DOHH2 (cell line): ENCODE data around the gene CCDC32.

Experiments used
- H3F3A ChIP-seq: fragments of 200-600 bp; sonication (generic), shearing (Covaris generic); 2 replicates; pipeline ENCODE4 v1.6.0; 2016; ENCODE audit warnings: antibody characterized with exemption, mild to moderate bottlenecking; ENCODE audit not compliant: control insufficient read depth, insufficient read depth
- H3K27ac ChIP-seq: fragments of 200-600 bp; sonication (generic); 2 replicates; pipeline ENCODE4 v1.5.1; 2014; ENCODE audit warnings: low read depth, mild to moderate bottlenecking, low read length, moderate library complexity
- H3K27me3 ChIP-seq: fragments of 200-600 bp; sonication (generic); 2 replicates; pipeline ENCODE4 v1.6.1; 2014; ENCODE audit warnings: mild to moderate bottlenecking, low read length, mixed read lengths; ENCODE audit not compliant: control insufficient read depth
- H3K36me3 ChIP-seq: fragments of 200-600 bp; sonication (generic); 2 replicates; pipeline ENCODE4 v1.6.1; 2014; ENCODE audit warnings: mild to moderate bottlenecking, low read length, moderate library complexity, mixed read lengths; ENCODE audit not compliant: control insufficient read depth
- H3K4me1 ChIP-seq: fragments of 200-600 bp; sonication (generic); 2 replicates; pipeline ENCODE4 v1.6.1; 2014; ENCODE audit warnings: mild to moderate bottlenecking, low read length, mixed read lengths; ENCODE audit not compliant: control insufficient read depth
- H3K4me2 ChIP-seq: fragments of 200-600 bp; sonication (generic); 2 replicates; pipeline ENCODE4 v1.6.0; 2014; ENCODE audit warnings: mild to moderate bottlenecking, low read length, moderate library complexity
- H3K4me3 ChIP-seq: fragments of 200-600 bp; sonication (generic); 2 replicates; pipeline ENCODE4 v1.5.1; 2014; ENCODE audit warnings: mild to moderate bottlenecking, low read length, mixed read lengths
- H3K79me2 ChIP-seq: fragments of 200-600 bp; sonication (generic); 2 replicates; pipeline ENCODE4 v1.6.1; 2014; ENCODE audit warnings: mild to moderate bottlenecking, low read length, mixed read lengths; ENCODE audit not compliant: control insufficient read depth
- H3K9me2 ChIP-seq: fragments of 200-600 bp; sonication (generic); replicated peaks from 2 replicates; pipeline ENCODE4 v1.6.1; 2014; ENCODE audit warnings: mild to moderate bottlenecking, low read length, mixed read lengths; ENCODE audit not compliant: control insufficient read depth
- H3K9me3 ChIP-seq: fragments of 200-600 bp; sonication (generic); 2 replicates; pipeline ENCODE4 v1.6.1; 2014; ENCODE audit warnings: antibody characterized with exemption, low read length, mixed read lengths; ENCODE audit not compliant: control insufficient read depth, insufficient read depth
- H4K20me1 ChIP-seq: fragments of 200-600 bp; sonication (generic); 2 replicates; pipeline ENCODE4 v1.6.0; 2014; ENCODE audit warnings: low read depth, mild to moderate bottlenecking, antibody characterized with exemption, low read length, moderate library complexity; ENCODE audit not compliant: control insufficient read depth, insufficient read depth
- CTCF ChIP-seq: fragments of 200-600 bp; sonication (generic); IDR thresholded peaks from one replicate; pipeline ENCODE4 v1.5.1; 2014; ENCODE audit warnings: antibody characterized with exemption, mild to moderate bottlenecking, low read depth, low read length; ENCODE audit not compliant: poor library complexity, severe bottlenecking
- EZH2phosphoT487 ChIP-seq: fragments of 200-600 bp; sonication (generic); IDR thresholded peaks from 2 replicates; pipeline ENCODE4 v1.6.1; 2017; ENCODE audit warnings: borderline replicate concordance, mild to moderate bottlenecking, antibody characterized with exemption, low read length, moderate library complexity, mixed read lengths

Gene CCDC32

GRCh38 chr15:40567111-40567510 lies 2.3 kb upstream of the CCDC32 start:
- Histone ChIP-seq H3F3A (peaks cover 4% of the 10 kb centered on the region; the same call in 1 of the 2 replicates), H3K27me3 (no peaks in the 10 kb centered on the region), H3K4me2 (peak overlapping the region; percentile 11; the same call in 1 of the 2 replicates), H3K27ac (no peak overlapping the region), H3K4me3 (no peak overlapping the region), H4K20me1 (peaks cover 10% of the 10 kb centered on the region; the same call in 1 of the 2 replicates), H3K9me3 (no peaks in the 10 kb centered on the region), H3K36me3 (peaks cover 12% of the 10 kb centered on the region), H3K9me2 (no peaks in the 10 kb centered on the region), H3K4me1 (peaks cover 46% of the 10 kb centered on the region), H3K79me2 (peaks cover 40% of the 10 kb centered on the region)
- TF ChIP-seq CTCF (peak; percentile 63), EZH2phosphoT487 (no peak)

- Histone ChIP-seq H3K4me3 (peak overlapping the region; percentile 96), H3F3A (peaks cover 4% of the 10 kb centered on the region; the same call in 1 of the 2 replicates), H3K79me2 (peaks cover 27% of the 10 kb centered on the region), H4K20me1 (peaks cover 10% of the 10 kb centered on the region; the same call in 1 of the 2 replicates), H3K27ac (no peak overlapping the region; the same call in 1 of the 2 replicates), H3K9me3 (no peaks in the 10 kb centered on the region), H3K4me2 (peak overlapping the region; percentile 90), H3K9me2 (no peaks in the 10 kb centered on the region), H3K4me1 (peaks cover 44% of the 10 kb centered on the region), H3K36me3 (peaks cover 4% of the 10 kb centered on the region; the same call in 1 of the 2 replicates), H3K27me3 (no peaks in the 10 kb centered on the region)
- no peak for TF ChIP-seq CTCF
- TF ChIP-seq EZH2phosphoT487, result no peak
Observed at GRCh38 chr15:40565333-40566238, 744 bp upstream of the CCDC32 start.

GRCh38 chr15:40563426-40563825 lies 1.4 kb downstream of the CCDC32 start:
- Histone ChIP-seq H4K20me1 (no peaks in the 10 kb centered on the region), H3K36me3 (no peaks in the 10 kb centered on the region; the same call in 1 of the 2 replicates), H3K79me2 (peaks cover 12% of the 10 kb centered on the region), H3K27ac (no peak overlapping the region), H3F3A (peaks cover 2% of the 10 kb centered on the region; the same call in 1 of the 2 replicates), H3K27me3 (no peaks in the 10 kb centered on the region), H3K9me3 (no peaks in the 10 kb centered on the region), H3K4me3 (no peak overlapping the region), H3K9me2 (no peaks in the 10 kb centered on the region), H3K4me1 (peaks cover 33% of the 10 kb centered on the region), H3K4me2 (no peak overlapping the region)
- TF ChIP-seq CTCF (no peak), EZH2phosphoT487 (no peak)
